IMR-90 (cell line): ENCODE results near the gene PAX5. TPM values are rescaled to one million over a fixed set of nuclear protein-coding genes. Genes with fewer than 3 reads are reported as not detected.

Experiments used
- ATAC-seq: fragments of 200-7000 bp; cut with Tn5 transposase; 2 replicates; pipeline ENCODE4 v1.9.1; 2020; ENCODE audit warnings: low read depth, mild to moderate bottlenecking, moderate library complexity
- BruUV-seq: library from RNA; stranded (reverse); fragments of 400-500 nt; replicated peaks from 2 replicates; lab custom pipeline; 2021; lab: Mats Ljungman, UMichigan
- CTCF ChIA-PET: fragments of 300-600 bp; formaldehyde crosslinking; extraction: SDS; loops from one replicate; lab custom pipeline; 2021; ENCODE audit warnings: antibody characterized with exemption; lab: Yijun Ruan, JAX
- POLR2A ChIA-PET: fragments of 300-600 bp; sonication (Branson Sonifier 250); formaldehyde crosslinking; loops from one replicate; lab custom pipeline; 2022; ENCODE audit warnings: antibody characterized with exemption; ENCODE audit not compliant: unreplicated experiment; lab: Charles Lee
- DNase-seq: peaks from one replicate; pipeline ENCODE4 v3.0.0; 2013
- H2AFZ ChIP-seq: replicated peaks from 2 replicates; pipeline ENCODE3; 2013; ENCODE audit warnings: low read length, mild to moderate bottlenecking; ENCODE audit not compliant: poor library complexity
- H2AK5ac ChIP-seq: 2 replicates; pipeline ENCODE4 v1.6.1; 2013; ENCODE audit warnings: low read depth, low read length, inconsistent platforms
- H2AK9ac ChIP-seq: replicated peaks from 2 replicates; pipeline ENCODE3; 2013; ENCODE audit warnings: mild to moderate bottlenecking, low read depth, low read length, moderate library complexity; ENCODE audit not compliant: poor library complexity
- H2BK120ac ChIP-seq: 2 replicates; pipeline ENCODE4 v1.6.1; 2013; ENCODE audit warnings: low read depth, low read length, inconsistent platforms
- H2BK15ac ChIP-seq: 3 replicates; pipeline ENCODE4 v1.6.1; 2013; ENCODE audit warnings: low read depth, low read length, inconsistent platforms
- H2BK20ac ChIP-seq: 2 replicates; pipeline ENCODE4 v1.6.1; 2013; ENCODE audit warnings: low read depth, mild to moderate bottlenecking, inconsistent platforms, low read length, moderate library complexity
- H2BK5ac ChIP-seq: 2 replicates; pipeline ENCODE4 v1.6.1; 2013; ENCODE audit warnings: mild to moderate bottlenecking, low read depth, low read length, inconsistent platforms; ENCODE audit not compliant: poor library complexity, severe bottlenecking
- H3K14ac ChIP-seq: replicated peaks from 2 replicates; pipeline ENCODE4 v1.6.1; 2013; ENCODE audit warnings: low read depth, low read length, inconsistent platforms
- H3K18ac ChIP-seq: 2 replicates; pipeline ENCODE4 v1.6.1; 2013; ENCODE audit warnings: low read depth, low read length, control low read depth
- H3K23ac ChIP-seq: 2 replicates; pipeline ENCODE4 v1.6.1; 2013; ENCODE audit warnings: low read depth, low read length, inconsistent platforms
- H3K27ac ChIP-seq: 2 replicates; pipeline ENCODE4 v1.5.1; 2013; ENCODE audit warnings: mild to moderate bottlenecking, control low read depth, low read length; ENCODE audit not compliant: insufficient read depth
- H3K27me3 ChIP-seq: 2 replicates; pipeline ENCODE4 v1.6.1; 2013; ENCODE audit warnings: low read length; ENCODE audit not compliant: control insufficient read depth, insufficient read depth
- H3K36me3 ChIP-seq: 2 replicates; pipeline ENCODE4 v1.6.1; 2013; ENCODE audit warnings: low read length, mixed read lengths; ENCODE audit not compliant: control insufficient read depth, insufficient read depth
- H3K4ac ChIP-seq: 2 replicates; pipeline ENCODE4 v1.6.1; 2013; ENCODE audit warnings: low read depth, low read length, inconsistent platforms
- H3K4me1 ChIP-seq: 2 replicates; pipeline ENCODE4 v1.6.1; 2013; ENCODE audit warnings: low read length, mixed read lengths; ENCODE audit not compliant: control insufficient read depth, insufficient read depth
- H3K4me2 ChIP-seq: 2 replicates; pipeline ENCODE4 v1.6.1; 2013; ENCODE audit warnings: low read depth, mild to moderate bottlenecking, control low read depth, low read length, moderate library complexity
- H3K4me3 ChIP-seq: 2 replicates; pipeline ENCODE4 v1.5.1; 2013; ENCODE audit warnings: low read depth, mild to moderate bottlenecking, control low read depth, low read length, moderate library complexity; ENCODE audit not compliant: insufficient read depth
- H3K56ac ChIP-seq: 2 replicates; pipeline ENCODE4 v1.6.1; 2013; ENCODE audit warnings: low read length, inconsistent platforms; ENCODE audit not compliant: insufficient read depth; ENCODE audit errors: extremely low read depth
- H3K79me1 ChIP-seq, 2 experiments: 2 replicates each; pipeline ENCODE4 v1.6.1; 2013; ENCODE audit warnings: low read length in 2 of 2, inconsistent platforms in 1 of 2, low read depth in 1 of 2
- H3K9ac ChIP-seq: 2 replicates; pipeline ENCODE4 v1.6.1; 2013; ENCODE audit warnings: low read depth, low read length, control low read depth
- H3K9me1 ChIP-seq: 2 replicates; pipeline ENCODE4 v1.6.1; 2013; ENCODE audit warnings: low read length, inconsistent platforms; ENCODE audit not compliant: insufficient read depth
- H3K9me3 ChIP-seq: 2 replicates; pipeline ENCODE4 v1.6.1; 2013; ENCODE audit warnings: low read length; ENCODE audit not compliant: control insufficient read depth, insufficient read depth
- H4K20me1 ChIP-seq: 2 replicates; pipeline ENCODE4 v1.6.1; 2013; ENCODE audit warnings: low read length, inconsistent platforms; ENCODE audit not compliant: insufficient read depth
- H4K5ac ChIP-seq: 2 replicates; pipeline ENCODE4 v1.6.1; 2013; ENCODE audit warnings: mild to moderate bottlenecking, low read depth, low read length, control low read depth
- H4K8ac ChIP-seq, 2 experiments: 2 replicates each; pipeline ENCODE4 v1.6.1; 2013; ENCODE audit warnings: low read depth in 2 of 2, low read length in 2 of 2, control low read depth in 1 of 2, inconsistent platforms in 1 of 2
- H4K91ac ChIP-seq: 2 replicates; pipeline ENCODE4 v1.6.1; 2013; ENCODE audit warnings: low read depth, low read length, inconsistent platforms; ENCODE audit not compliant: insufficient read depth
- BHLHE40 ChIP-seq: fragments of 150-350 bp; IDR thresholded peaks from 2 replicates; pipeline ENCODE4 v1.6.1; 2016; ENCODE audit warnings: mild to moderate bottlenecking, low read depth, low read length
- CEBPB ChIP-seq: IDR thresholded peaks from 2 replicates; pipeline ENCODE4 v1.6.1; 2012; ENCODE audit warnings: low read depth, low read length, improper control_type of control experiment
- CHD1 ChIP-seq: IDR thresholded peaks from 2 replicates; pipeline ENCODE4 v1.6.1; 2012; ENCODE audit warnings: low read depth, low read length, improper control_type of control experiment
- CTCF ChIP-seq: conservative IDR thresholded peaks from 2 replicates; pipeline ENCODE4 v1.5.1; 2012; ENCODE audit warnings: mild to moderate bottlenecking, low read depth, low read length, improper control_type of control experiment
- FOS ChIP-seq: fragments of 150-350 bp; IDR thresholded peaks from 2 replicates; pipeline ENCODE4 v1.6.1; 2016; ENCODE audit warnings: low read depth, low read length
- MAZ ChIP-seq: IDR thresholded peaks from 2 replicates; pipeline ENCODE4 v1.6.1; 2012; ENCODE audit warnings: low read depth, mild to moderate bottlenecking, low read length, improper control_type of control experiment, moderate library complexity, borderline replicate concordance
- MXI1 ChIP-seq: IDR thresholded peaks from 2 replicates; pipeline ENCODE4 v1.6.1; 2012; ENCODE audit warnings: low read depth, mild to moderate bottlenecking, low read length, moderate library complexity, borderline replicate concordance
- NFE2L2 ChIP-seq: fragments of 150-350 bp; IDR thresholded peaks from 2 replicates; pipeline ENCODE4 v1.6.1; 2016; ENCODE audit warnings: low read depth, mild to moderate bottlenecking, low read length
- POLR2A ChIP-seq: IDR thresholded peaks from 2 replicates; pipeline ENCODE4 v1.6.1; 2012; ENCODE audit warnings: mild to moderate bottlenecking, low read depth, low read length
- RAD21 ChIP-seq: IDR thresholded peaks from 2 replicates; pipeline ENCODE4 v1.6.1; 2012; ENCODE audit warnings: low read length, improper control_type of control experiment
- RFX5 ChIP-seq: IDR thresholded peaks from 2 replicates; pipeline ENCODE4 v1.8.0; 2012; ENCODE audit warnings: low read depth, mild to moderate bottlenecking, low read length, moderate library complexity
- USF2 ChIP-seq: fragments of 150-350 bp; IDR thresholded peaks from 2 replicates; pipeline ENCODE4 v1.6.1; 2017; ENCODE audit warnings: mild to moderate bottlenecking, antibody characterized with exemption, low read length, low read depth
- WGBS, 2 experiments: methylation state at CpG; one replicate each; pipeline versions ENCODE4 v1.1.5 to v1.1.7; 2013; ENCODE audit warnings: missing lambda C conversion rate in 2 of 2; ENCODE audit not compliant: insufficient read length in 1 of 2; ENCODE audit errors: extremely low coverage in 2 of 2; 5-methylcytosine and 5-hydroxymethylcytosine counted together
- dilution Hi-C: fragments of 300-500 bp; cut with HindIII; formaldehyde crosslinking; loops from one replicate; pipeline ENCODE4 v1.14.3; 2018; ENCODE audit warnings: low sequenced_read_pairs; ENCODE audit not compliant: unreplicated experiment
- in situ Hi-C: fragments of 300-500 bp; cut with MboI; formaldehyde crosslinking; loops from 3 replicates; pipeline ENCODE4 v1.14.3; 2019; ENCODE audit warnings: low sequenced_read_pairs, inconsistent platforms, mixed read lengths
- intact Hi-C: fragments of 100-400 bp; cut with micrococcal nuclease; formaldehyde crosslinking; loops from 2 replicates; pipeline ENCODE4 v1.10.0; 2022
- polyA plus RNA-seq, 3 experiments: library from polyadenylated mRNA; depleted of rRNA; stranded (reverse); fragments of >200 nt; gene quantifications; 2 replicates each; pipeline ENCODE4 v1.2.3, GENCODE V29; 2012; ENCODE audit warnings: low replicate concordance in 1 of 3
- total RNA-seq: library from RNA; depleted of rRNA; stranded (reverse); fragments of >200 nt; gene quantifications from 2 replicates; pipeline ENCODE4 v1.2.3, GENCODE V29; 2012
- TF ChIP-seq, protein P1 (sequence below): fragments of 150-350 bp; IDR thresholded peaks from 2 replicates; pipeline ENCODE4 v1.6.1; 2016; ENCODE audit warnings: low read depth, mild to moderate bottlenecking, low read length, moderate library complexity, borderline replicate concordance

The PAX5 gene
- total and polyA plus RNA-seq, 2 of the 4 experiments (the other 2 are of a cell fraction): not detected

- Histone ChIP-seq H3K9me3 (no peaks in the 10 kb centered on the region), H3K4me1 (no peaks in the 10 kb centered on the region), H2BK15ac (no peak overlapping the region), H3K9me1 (no peaks in the 10 kb centered on the region), H3K56ac (no peak overlapping the region), H2BK20ac (no peak overlapping the region), H3K4me3 (no peak overlapping the region), H2AK5ac (no peak overlapping the region), H3K14ac (no peak overlapping the region), H3K23ac (no peak overlapping the region), H4K5ac (no peak overlapping the region), H2AFZ (no peak overlapping the region), H4K91ac (no peak overlapping the region), H3K36me3 (no peaks in the 10 kb centered on the region), H4K8ac (no peak overlapping the region), H3K4ac (no peak overlapping the region), H2BK5ac (no peak overlapping the region), H2AK9ac (no peak overlapping the region), H4K20me1 (no peaks in the 10 kb centered on the region), H3K9ac (no peak overlapping the region), H3K18ac (no peak overlapping the region), H3K27ac (no peak overlapping the region), H2BK120ac (no peak overlapping the region), H3K79me1 (no peaks in the 10 kb centered on the region), H3K4me2 (no peak overlapping the region), H3K27me3 (peaks cover 47% of the 10 kb centered on the region)
- in situ Hi-C loops: no loop called here
- DNase-seq: no peak
- no TSS peak for BruUV-seq
- ChIA-PET POLR2A (no interaction called here), CTCF (no interaction called here)
- no peak for ATAC-seq
- TF ChIP-seq RFX5 (no peak), CTCF (no peak), FOS (no peak), BHLHE40 (no peak), POLR2A (no peak), CEBPB (no peak), NFE2L2 (no peak), RAD21 (no peak), USF2 (no peak), MXI1 (no peak), MAZ (no peak), CHD1 (no peak)
- TF ChIP-seq, protein P1, sequence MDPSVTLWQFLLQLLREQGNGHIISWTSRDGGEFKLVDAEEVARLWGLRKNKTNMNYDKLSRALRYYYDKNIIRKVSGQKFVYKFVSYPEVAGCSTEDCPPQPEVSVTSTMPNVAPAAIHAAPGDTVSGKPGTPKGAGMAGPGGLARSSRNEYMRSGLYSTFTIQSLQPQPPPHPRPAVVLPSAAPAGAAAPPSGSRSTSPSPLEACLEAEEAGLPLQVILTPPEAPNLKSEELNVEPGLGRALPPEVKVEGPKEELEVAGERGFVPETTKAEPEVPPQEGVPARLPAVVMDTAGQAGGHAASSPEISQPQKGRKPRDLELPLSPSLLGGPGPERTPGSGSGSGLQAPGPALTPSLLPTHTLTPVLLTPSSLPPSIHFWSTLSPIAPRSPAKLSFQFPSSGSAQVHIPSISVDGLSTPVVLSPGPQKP: no peak
- dilution Hi-C loops: no loop called here
- 0% methylated on average over 1 of the region's 22 CpGs; no CpG with 5 or more reads in 1 of the 2 experiments for WGBS, 2 experiments
- intact Hi-C loops: no loop called here
These were observed 186.0 kb downstream of the PAX5 start for GRCh38 chr9:36847781-36848673.
